GM18861 (cell line): ENCODE results near the gene OSBPL3.
"Not testable (repeated sequence)": the region's sequence is repeated elsewhere in the genome, so short reads cannot be mapped to it uniquely, and the experiment has no call there.

Experiments used
- ATAC-seq: cut with Tn5 transposase; IDR thresholded peaks from one replicate; pipeline ENCODE4 v1.9.1; 2021; ENCODE audit not compliant: unreplicated experiment

The OSBPL3 gene

GRCh38 chr7:24922099-24922773 lies 57.7 kb downstream of the OSBPL3 start:
- ATAC-seq = no peak

- ATAC-seq = no peak
Measured at GRCh38 chr7:24921362-24921679, 58.7 kb downstream of the OSBPL3 start.

- no peak for ATAC-seq
Measured at GRCh38 chr7:24920451-24921361, 59.3 kb downstream of the OSBPL3 start.

GRCh38 chr7:24917510-24918239 lies 62.3 kb downstream of the OSBPL3 start:
- no peak for ATAC-seq

- ATAC-seq = no peak
Measured at GRCh38 chr7:24916463-24917040, 63.4 kb downstream of the OSBPL3 start.

- no peak for ATAC-seq
Measured at GRCh38 chr7:24914465-24914859, 65.5 kb downstream of the OSBPL3 start.

- ATAC-seq = no peak
Measured at GRCh38 chr7:24913801-24914464, 66.0 kb downstream of the OSBPL3 start.

GRCh38 chr7:24912874-24913514 lies 67.0 kb downstream of the OSBPL3 start:
- ATAC-seq = no peak

- no peak for ATAC-seq
Measured at GRCh38 chr7:24912424-24912823, 67.6 kb downstream of the OSBPL3 start.

- ATAC-seq = peak; percentile 42
Measured at GRCh38 chr7:24911213-24911603, 68.8 kb downstream of the OSBPL3 start.

- ATAC-seq = no peak
Measured at GRCh38 chr7:24910551-24911212, 69.3 kb downstream of the OSBPL3 start.

GRCh38 chr7:24908727-24909126 lies 71.3 kb downstream of the OSBPL3 start:
- ATAC-seq = no peak

- ATAC-seq = no peak
Measured at GRCh38 chr7:24908166-24908565, 71.8 kb downstream of the OSBPL3 start.

- ATAC-seq = peak; percentile 40
Measured at GRCh38 chr7:24907311-24907886, 72.6 kb downstream of the OSBPL3 start.

- no peak for ATAC-seq
Measured at GRCh38 chr7:24905996-24906770, 73.8 kb downstream of the OSBPL3 start.

GRCh38 chr7:24903992-24904391 lies 76.0 kb downstream of the OSBPL3 start:
- ATAC-seq = not testable (repeated sequence)

- no peak for ATAC-seq
Measured at GRCh38 chr7:24903559-24903958, 76.4 kb downstream of the OSBPL3 start.

- ATAC-seq = no peak
Measured at GRCh38 chr7:24902931-24903330, 77.0 kb downstream of the OSBPL3 start.

GRCh38 chr7:24902276-24902675 lies 77.7 kb downstream of the OSBPL3 start:
- no peak for ATAC-seq
